ENCODE data around the gene GNPDA1.

GNPDA1 gene

GRCh38 chr5:142006363-142007236 lies 6.2 kb downstream of the GNPDA1 start:
- Histone ChIP-seq H3K79me2 (ENCODE audit: insufficient read depth, low read length) (no peaks in the 10 kb centered on the region), H3F3A (ENCODE audit: insufficient read depth, low read length) (no peaks in the 10 kb centered on the region), H3K4me1 (ENCODE audit: insufficient read depth, low read length, severe bottlenecking) (no peaks in the 10 kb centered on the region), H3K27ac (ENCODE audit: low read depth, low read length, poor library complexity, severe bottlenecking) (no peak overlapping the region), H3K9me3 (ENCODE audit: low read length) (no peaks in the 10 kb centered on the region), H3K9ac (ENCODE audit: low read length) (no peak overlapping the region), H3K36me3 (ENCODE audit: insufficient read depth, low read length) (peaks cover 56% of the 10 kb centered on the region), H3K4me2 (ENCODE audit: low read length) (no peak overlapping the region), H3K4me3 (ENCODE audit: low read depth, low read length, poor library complexity, severe bottlenecking) (no peak overlapping the region), H3K9me2 (ENCODE audit: low read depth, low read length) (no peaks in the 10 kb centered on the region), H4K20me1 (ENCODE audit: insufficient read depth, low read length) (no peaks in the 10 kb centered on the region), H2AFZ (ENCODE audit: low read length) (no peak overlapping the region), H3K27me3 (ENCODE audit: insufficient read depth, low read length) (no peaks in the 10 kb centered on the region)
- no peak for TF ChIP-seq EZH2 (IDR thresholded peaks at IDR 0.05; ENCODE audit: borderline replicate concordance, low read length)
- no peak for TF ChIP-seq CTCF (IDR thresholded peaks at IDR 0.05; ENCODE audit: low read length)

- Histone ChIP-seq H2AFZ (ENCODE audit: low read length) (no peak overlapping the region), H3K27ac (ENCODE audit: low read depth, low read length, poor library complexity, severe bottlenecking) (no peak overlapping the region), H3K4me1 (ENCODE audit: insufficient read depth, low read length, severe bottlenecking) (no peaks in the 10 kb centered on the region), H3F3A (ENCODE audit: insufficient read depth, low read length) (no peaks in the 10 kb centered on the region), H3K27me3 (ENCODE audit: insufficient read depth, low read length) (no peaks in the 10 kb centered on the region), H3K36me3 (ENCODE audit: insufficient read depth, low read length) (peaks cover 64% of the 10 kb centered on the region), H4K20me1 (ENCODE audit: insufficient read depth, low read length) (no peaks in the 10 kb centered on the region), H3K79me2 (ENCODE audit: insufficient read depth, low read length) (no peaks in the 10 kb centered on the region), H3K9me3 (ENCODE audit: low read length) (no peaks in the 10 kb centered on the region), H3K9me2 (ENCODE audit: low read depth, low read length) (no peaks in the 10 kb centered on the region), H3K4me2 (ENCODE audit: low read length) (no peak overlapping the region), H3K4me3 (ENCODE audit: low read depth, low read length, poor library complexity, severe bottlenecking) (no peak overlapping the region), H3K9ac (ENCODE audit: low read length) (no peak overlapping the region)
- TF ChIP-seq CTCF (IDR thresholded peaks at IDR 0.05; ENCODE audit: low read length), result no peak
- TF ChIP-seq EZH2 (IDR thresholded peaks at IDR 0.05; ENCODE audit: borderline replicate concordance, low read length), result no peak
These were observed 9.5 kb downstream of the GNPDA1 start for GRCh38 chr5:142003266-142003800.

- no peaks in the 10 kb centered on the region for H3K9me3 ChIP-seq (ENCODE audit: low read length)
- H3K4me3 ChIP-seq (ENCODE audit: low read depth, low read length, poor library complexity, severe bottlenecking), result no peak overlapping the region
- no peaks in the 10 kb centered on the region for H4K20me1 ChIP-seq (ENCODE audit: insufficient read depth, low read length)
- H3K9me2 ChIP-seq (ENCODE audit: low read depth, low read length), result no peaks in the 10 kb centered on the region
- TF ChIP-seq EZH2 (IDR thresholded peaks at IDR 0.05; ENCODE audit: borderline replicate concordance, low read length), result no peak
- TF ChIP-seq CTCF (IDR thresholded peaks at IDR 0.05; ENCODE audit: low read length), result peak; percentile 32; the same call in 1 of the 2 replicates
- H3K4me2 ChIP-seq (ENCODE audit: low read length), result no peak overlapping the region
- no peaks in the 10 kb centered on the region; the same call in 1 of the 2 replicates for H3F3A ChIP-seq (ENCODE audit: insufficient read depth, low read length)
- H3K9ac ChIP-seq (ENCODE audit: low read length), result no peak overlapping the region
- no peaks in the 10 kb centered on the region for H3K27me3 ChIP-seq (ENCODE audit: insufficient read depth, low read length)
- H3K79me2 ChIP-seq (ENCODE audit: insufficient read depth, low read length), result no peaks in the 10 kb centered on the region
- no peak overlapping the region for H3K27ac ChIP-seq (ENCODE audit: low read depth, low read length, poor library complexity, severe bottlenecking)
- H2AFZ ChIP-seq (ENCODE audit: low read length), result no peak overlapping the region
- peaks cover 58% of the 10 kb centered on the region for H3K36me3 ChIP-seq (ENCODE audit: insufficient read depth, low read length)
- H3K4me1 ChIP-seq (ENCODE audit: insufficient read depth, low read length, severe bottlenecking), result no peaks in the 10 kb centered on the region
These were observed 11.9 kb downstream of the GNPDA1 start for GRCh38 chr5:142000704-142001484.

Data from OCI-LY1 (cell line).